Subcutaneous adipose tissue (tissue), 4 donors: Measurements from ENCODE around the gene ACTG1. TPM values are rescaled to one million over a fixed set of nuclear protein-coding genes. Genes with fewer than 3 reads are reported as not detected.

ENCODE experiments used
- CTCF ChIP-seq: fragments of 450-650 bp; IDR thresholded peaks from one replicate; pipeline ENCODE4 v1.5.1; 2016; ENCODE audit warnings: low read depth, mild to moderate bottlenecking, control low read depth, antibody characterized with exemption, moderate library complexity
- total RNA-seq, 4 donors: library from RNA; depleted of rRNA; stranded (reverse); fragments of >200 nt; gene quantifications; one replicate each; pipeline ENCODE4 v1.1.0, GENCODE V29; 2016

The ACTG1 gene
- total RNA-seq, 4 donors from 2014 or later, result 1,095 to 1,902 (median 1,493) TPM

GRCh38 chr17:81476097-81476496 is 36.5 kb downstream of the ACTG1 start:
- no peak for TF ChIP-seq CTCF

GRCh38 chr17:81474958-81475357 is 37.6 kb downstream of the ACTG1 start:
- TF ChIP-seq CTCF, result no peak

- TF ChIP-seq CTCF, result no peak
Observed at GRCh38 chr17:81473019-81473418, 39.6 kb downstream of the ACTG1 start.

GRCh38 chr17:81471818-81472456 is 40.7 kb downstream of the ACTG1 start:
- no peak for TF ChIP-seq CTCF

- TF ChIP-seq CTCF, result no peak
Observed at GRCh38 chr17:81470944-81471817, 41.4 kb downstream of the ACTG1 start.

- no peak for TF ChIP-seq CTCF
Observed at GRCh38 chr17:81470270-81470943, 42.2 kb downstream of the ACTG1 start.

GRCh38 chr17:81469266-81469665 is 43.3 kb downstream of the ACTG1 start:
- no peak for TF ChIP-seq CTCF
